OCI-LY3 (cell line): ENCODE measurements around the gene C6orf58.

Source experiments
- EZH2phosphoT487 ChIP-seq: fragments of 200-600 bp; shearing (Covaris generic); IDR thresholded peaks from 2 replicates; pipeline ENCODE4 v1.6.1; 2018; ENCODE audit warnings: antibody characterized with exemption, mixed run types, low read depth
- TF ChIP-seq, protein P1 (sequence below): fragments of 200-600, 300-600 bp; sonication (generic); IDR thresholded peaks from 2 replicates; pipeline ENCODE4 v1.5.1; 2014; ENCODE audit warnings: antibody characterized with exemption, low read length, low read depth

- TF ChIP-seq, protein P1, sequence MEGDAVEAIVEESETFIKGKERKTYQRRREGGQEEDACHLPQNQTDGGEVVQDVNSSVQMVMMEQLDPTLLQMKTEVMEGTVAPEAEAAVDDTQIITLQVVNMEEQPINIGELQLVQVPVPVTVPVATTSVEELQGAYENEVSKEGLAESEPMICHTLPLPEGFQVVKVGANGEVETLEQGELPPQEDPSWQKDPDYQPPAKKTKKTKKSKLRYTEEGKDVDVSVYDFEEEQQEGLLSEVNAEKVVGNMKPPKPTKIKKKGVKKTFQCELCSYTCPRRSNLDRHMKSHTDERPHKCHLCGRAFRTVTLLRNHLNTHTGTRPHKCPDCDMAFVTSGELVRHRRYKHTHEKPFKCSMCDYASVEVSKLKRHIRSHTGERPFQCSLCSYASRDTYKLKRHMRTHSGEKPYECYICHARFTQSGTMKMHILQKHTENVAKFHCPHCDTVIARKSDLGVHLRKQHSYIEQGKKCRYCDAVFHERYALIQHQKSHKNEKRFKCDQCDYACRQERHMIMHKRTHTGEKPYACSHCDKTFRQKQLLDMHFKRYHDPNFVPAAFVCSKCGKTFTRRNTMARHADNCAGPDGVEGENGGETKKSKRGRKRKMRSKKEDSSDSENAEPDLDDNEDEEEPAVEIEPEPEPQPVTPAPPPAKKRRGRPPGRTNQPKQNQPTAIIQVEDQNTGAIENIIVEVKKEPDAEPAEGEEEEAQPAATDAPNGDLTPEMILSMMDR = no peak
- no peak for TF ChIP-seq EZH2phosphoT487
Observed at GRCh38 chr6:127585123-127585522, 8.1 kb downstream of the C6orf58 start.
